HepG2 (cell line): ENCODE results near the gene OSGEPL1. TPM values are rescaled to one million over a fixed set of nuclear protein-coding genes. Genes with fewer than 3 reads are reported as not detected.
"Not testable (repeated sequence)": the region's sequence is repeated elsewhere in the genome, so short reads cannot be mapped to it uniquely, and the experiment has no call there.

Experiments used
- ATAC-seq: fragments of 200-7000 bp; cut with Tn5 transposase; 3 replicates; pipeline ENCODE4 v1.9.1; 2020; ENCODE audit warnings: mild to moderate bottlenecking, moderate library complexity
- BruUV-seq: library from RNA; stranded (reverse); fragments of 400-500 nt; replicated peaks from 2 replicates; lab custom pipeline; 2021; lab: Mats Ljungman, UMichigan
- CTCF ChIA-PET: fragments of 300-600 bp; formaldehyde crosslinking; extraction: SDS; loops from one replicate; lab custom pipeline; 2021; ENCODE audit warnings: low total read pairs, inconsistent platforms, low intra/inter-chr PET ratio; lab: Yijun Ruan, JAX
- POLR2A ChIA-PET: fragments of 350-600 bp; sonication (Branson Sonifier 250); formaldehyde crosslinking; loops from one replicate; lab custom pipeline; 2020; ENCODE audit warnings: antibody characterized with exemption, inconsistent platforms; lab: Yijun Ruan, JAX
- DNase-seq: peaks from one replicate; pipeline ENCODE4 v3.0.0-alpha.2; 2015; ENCODE audit warnings: low spot score
- FAIRE-seq: peaks from 3 replicates; lab custom pipeline; 2011; peaks lifted over from hg19 to GRCh38; lab: Jason Lieb, UNC
- H2AFZ ChIP-seq: one replicate; pipeline ENCODE4 v1.6.1; 2011; ENCODE audit warnings: low read length, inconsistent platforms
- H3K27ac ChIP-seq: fragments of 300-600 bp; 3 replicates; pipeline ENCODE4 v1.8.0; 2011; ENCODE audit warnings: mixed run types, mild to moderate bottlenecking, mixed read lengths, low read length, inconsistent platforms; ENCODE audit not compliant: insufficient read depth; ENCODE audit errors: extremely low read length
- H3K27me3 ChIP-seq, 2 experiments: fragments of 200-600 bp in 1 of 2; 2 replicates in 1 of 2; 3 replicates in 1 of 2; pipeline versions ENCODE4 v1.6.0 to v1.8.0; 2011; ENCODE audit warnings: low read length in 2 of 2, mild to moderate bottlenecking in 2 of 2, moderate library complexity in 2 of 2, inconsistent platforms in 1 of 2; ENCODE audit not compliant: insufficient read depth in 2 of 2, control insufficient read depth in 1 of 2
- H3K36me3 ChIP-seq, 2 experiments: fragments of 200-600 bp in 1 of 2; replicated peaks in 1 of 2; 2 replicates in 1 of 2; 3 replicates in 1 of 2; pipeline versions ENCODE4 v1.5.1 to v1.8.0; 2011; ENCODE audit warnings: low read length in 2 of 2, inconsistent platforms in 1 of 2; ENCODE audit not compliant: insufficient read depth in 2 of 2, control insufficient read depth in 1 of 2
- H3K4me1 ChIP-seq: 2 replicates; pipeline ENCODE4 v1.5.1; 2012; ENCODE audit warnings: low read length, inconsistent platforms; ENCODE audit not compliant: insufficient read depth
- H3K4me2 ChIP-seq: 2 replicates; pipeline ENCODE4 v1.6.0; 2011; ENCODE audit warnings: low read depth, low read length, inconsistent platforms
- H3K4me3 ChIP-seq, 3 experiments: fragments of 200-600 bp in 1 of 3; sonication (generic), shearing (Covaris generic) in 1 of 3; replicated peaks in 1 of 3; 2 replicates each; pipeline ENCODE4 v1.5.1; 2011 to 2016; ENCODE audit warnings: low read length in 3 of 3, inconsistent platforms in 2 of 3, low read depth in 2 of 3, mild to moderate bottlenecking in 2 of 3, control low read depth in 1 of 3, mixed read lengths in 1 of 3; ENCODE audit not compliant: insufficient read depth in 1 of 3
- H3K79me2 ChIP-seq: one replicate; pipeline ENCODE4 v1.6.1; 2011; ENCODE audit warnings: low read length, inconsistent platforms; ENCODE audit not compliant: insufficient read depth
- H3K9ac ChIP-seq: 2 replicates; pipeline ENCODE4 v1.6.0; 2011; ENCODE audit warnings: mild to moderate bottlenecking, low read depth, low read length, inconsistent platforms; ENCODE audit not compliant: insufficient read depth
- H3K9me3 ChIP-seq: 2 replicates; pipeline ENCODE4 v1.5.1; 2012; ENCODE audit warnings: mild to moderate bottlenecking, low read length
- H4K20me1 ChIP-seq: 2 replicates; pipeline ENCODE4 v1.6.0; 2011; ENCODE audit warnings: inconsistent platforms, mild to moderate bottlenecking, low read length, moderate library complexity; ENCODE audit not compliant: insufficient read depth
- CEBPB ChIP-seq: IDR thresholded peaks from 2 replicates; pipeline ENCODE4 v1.6.1; 2011; ENCODE audit warnings: low read depth, low read length, improper control_type of control experiment, borderline replicate concordance
- HHEX ChIP-seq: IDR thresholded peaks from 2 replicates; pipeline ENCODE4 v1.6.1; 2016; ENCODE audit warnings: control low read depth
- WGBS: methylation state at CpG from one replicate; pipeline ENCODE4 v1.1.6; 2017; ENCODE audit warnings: low lambda C conversion rate; 5-methylcytosine and 5-hydroxymethylcytosine counted together
- in situ Hi-C: cut with HindIII; loops from 2 replicates; pipeline ENCODE4 v1.10.0; 2017; ENCODE audit warnings: low pct_unique_long_range_greater_than_20kb; ENCODE audit not compliant: extremely low pct_ligation_motif_present
- intact Hi-C: fragments of 100-400 bp; cut with micrococcal nuclease; formaldehyde crosslinking; loops from one replicate; pipeline ENCODE4 v1.10.0; 2022; ENCODE audit not compliant: unreplicated experiment
- polyA plus RNA-seq, 8 experiments: library from polyadenylated mRNA; depleted of rRNA in 3 of 8; stranded (reverse) in 7 of 8; unstranded in 1 of 8; fragments of >200 nt; fragmentation: Illumina TruSeq in 4 of 8; extraction: Trizol in 4 of 8; gene quantifications; 2 replicates each; pipeline versions ENCODE4 v1.2.1 to v1.2.3, GENCODE V29; 2011 to 2016; ENCODE audit warnings: low read depth in 4 of 8, missing spikeins in 1 of 8, mixed read lengths in 1 of 8; ENCODE audit not compliant: insufficient read depth in 1 of 8
- total RNA-seq, 5 experiments: library from RNA; depleted of rRNA; stranded (reverse); fragments of >200 nt; fragmentation: Illumina TruSeq; extraction: Trizol; gene quantifications; 2 replicates each; pipeline ENCODE4 v1.2.3, GENCODE V29; 2016; ENCODE audit warnings: low read depth in 1 of 5

Gene OSGEPL1
- total and polyA plus RNA-seq, 2 of the 13 experiments (the other 11 are each of a cell fraction or from before 2014, with no cell fraction given) = 10.2 to 10.8 TPM

GRCh38 chr2:189719571-189719970 is 43.0 kb downstream of the OSGEPL1 start:
- WGBS = 88% methylated on average over 4 of the region's 4 CpGs
- no TSS peak for BruUV-seq
- H3K27ac ChIP-seq = no peak overlapping the region
- no peaks in the 10 kb centered on the region for H3K27me3 ChIP-seq
- H3K4me3 ChIP-seq = no peak overlapping the region
- no peaks in the 10 kb centered on the region for H3K4me1 ChIP-seq
- FAIRE-seq (no peak), DNase-seq (no peak), ATAC-seq (no peak)
- H3K4me2 ChIP-seq = no peak overlapping the region
- no peaks in the 10 kb centered on the region for H4K20me1 ChIP-seq
- in situ Hi-C loops (no loop called here), intact Hi-C loops (no loop called here)
- ChIA-PET CTCF (no interaction called here), POLR2A (no interaction called here)
- no peaks in the 10 kb centered on the region for H3K36me3 ChIP-seq
- H3K9ac ChIP-seq = no peak overlapping the region
- no peaks in the 10 kb centered on the region for H3K79me2 ChIP-seq
- no peaks in the 10 kb centered on the region; the same call in 1 of the 2 replicates for H3K9me3 ChIP-seq
- TF ChIP-seq CEBPB = 0 out of 2 replicates have a peak, but pooled peaks have one; percentile 17
- no peak for TF ChIP-seq HHEX
- TF ChIP-seq, all 625 proteins: peak for 1
- H2AFZ ChIP-seq = no peak overlapping the region

GRCh38 chr2:189717593-189717992 is 45.0 kb downstream of the OSGEPL1 start:
- in situ Hi-C loops, ATAC-seq, H3K4me2 ChIP-seq, intact Hi-C loops, POLR2A ChIA-PET, H3K9me3 ChIP-seq, BruUV-seq, H3K27me3 ChIP-seq, H2AFZ ChIP-seq, H3K36me3 ChIP-seq, H3K4me3 ChIP-seq, DNase-seq, H4K20me1 ChIP-seq, FAIRE-seq, H3K9ac ChIP-seq, H3K27ac ChIP-seq, CTCF ChIA-PET, H3K79me2 ChIP-seq, H3K4me1 ChIP-seq: not testable (repeated sequence)
- 28% methylated on average over 1 of the region's 1 CpG for WGBS
